Mucosa of stomach (tissue), 1 donor: ENCODE measurements around the gene HNF1A.

Experiments
- H3K27me3 ChIP-seq: one replicate; pipeline ENCODE4 v1.7.0; 2013; ENCODE audit warnings: mild to moderate bottlenecking, low read length; ENCODE audit not compliant: control insufficient read depth, insufficient read depth
- H3K36me3 ChIP-seq: one replicate; pipeline ENCODE4 v1.7.0; 2013; ENCODE audit warnings: low read length; ENCODE audit not compliant: control insufficient read depth, insufficient read depth
- H3K4me1 ChIP-seq: one replicate; pipeline ENCODE4 v1.7.0; 2013; ENCODE audit warnings: mild to moderate bottlenecking, low read length; ENCODE audit not compliant: control insufficient read depth, insufficient read depth
- H3K4me3 ChIP-seq: one replicate; pipeline ENCODE4 v1.7.0; 2013; ENCODE audit warnings: low read length
- H3K9ac ChIP-seq: one replicate; pipeline ENCODE4 v1.7.0; 2013; ENCODE audit warnings: mild to moderate bottlenecking, low read length, moderate library complexity
- H3K9me3 ChIP-seq: one replicate; pipeline ENCODE4 v1.7.0; 2013; ENCODE audit warnings: mild to moderate bottlenecking, low read length, moderate library complexity; ENCODE audit not compliant: control insufficient read depth
- donor health status: Pancreatic carcinoma.

HNF1A gene

DNA sequence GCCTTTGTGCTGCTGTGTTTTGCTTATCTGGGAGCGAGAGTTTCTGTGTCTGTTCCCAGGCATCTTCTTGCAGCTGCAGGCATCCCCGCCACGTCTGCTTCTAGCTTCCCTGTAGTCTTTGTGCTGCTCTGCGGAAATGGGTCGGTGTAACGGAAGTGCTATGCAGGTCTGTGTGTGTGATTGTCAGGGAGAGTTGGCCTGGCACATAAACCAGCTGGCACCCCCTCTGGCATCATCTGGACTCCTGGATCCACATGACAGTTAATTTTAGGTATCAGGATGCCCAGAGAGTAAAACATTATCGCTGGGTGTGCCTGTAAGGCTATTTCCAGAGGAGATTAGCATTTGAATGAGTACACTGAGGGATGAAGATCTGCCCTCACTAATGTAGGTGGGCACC is 70.1 kb downstream of the HNF1A start:
- Histone ChIP-seq H3K4me3 (no peak overlapping the region), H3K4me1 (peaks cover 15% of the 10 kb centered on the region), H3K36me3 (no peaks in the 10 kb centered on the region)

DNA sequence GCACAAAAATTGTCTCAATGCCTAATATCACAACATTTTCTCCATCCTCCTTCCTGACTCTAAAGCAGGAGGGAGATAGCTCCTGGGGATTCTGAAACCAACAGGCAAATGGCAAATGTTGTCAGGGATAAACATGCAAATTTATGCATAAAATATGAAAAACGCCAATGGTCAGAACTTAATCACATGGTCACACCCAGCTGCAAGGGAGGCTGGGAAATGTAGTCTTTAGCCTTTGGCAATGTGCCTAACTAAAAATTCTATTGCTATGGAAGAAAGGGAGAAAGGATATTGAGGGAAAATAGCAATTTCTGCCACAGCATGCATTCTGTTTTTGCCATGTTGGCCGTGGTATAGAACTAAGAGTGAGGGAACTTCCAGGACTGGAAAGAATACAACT is 72.4 kb downstream of the HNF1A start:
- Histone ChIP-seq H3K4me1 (peaks cover 13% of the 10 kb centered on the region), H3K9me3 (no peaks in the 10 kb centered on the region), H3K9ac (no peak overlapping the region), H3K27me3 (peaks cover 3% of the 10 kb centered on the region), H3K36me3 (no peaks in the 10 kb centered on the region), H3K4me3 (no peak overlapping the region)

More for the DNA sequence above, 70.1 kb downstream of the HNF1A start:
- Histone ChIP-seq H3K9me3 (no peaks in the 10 kb centered on the region), H3K9ac (no peak overlapping the region), H3K27me3 (peaks cover 3% of the 10 kb centered on the region)
